ENCODE results near the gene RLF.
A peak's percentile ranks its signal among the peaks of the same experiment; 100 is the strongest.
"Not testable (repeated sequence)": the region's sequence is repeated elsewhere in the genome, so short reads cannot be mapped to it uniquely, and the experiment has no call there.

RLF gene

GRCh38 chr1:40174788-40175187, 13.6 kb downstream of the RLF start:
- DNase-seq: no peak

- not testable (repeated sequence) for DNase-seq
These were observed 15.8 kb downstream of the RLF start for GRCh38 chr1:40176989-40177388.

- no peak for DNase-seq
These were observed 17.0 kb downstream of the RLF start for GRCh38 chr1:40178200-40178599.

- no peak for DNase-seq
These were observed 18.4 kb downstream of the RLF start for GRCh38 chr1:40179496-40180089.

DNA sequence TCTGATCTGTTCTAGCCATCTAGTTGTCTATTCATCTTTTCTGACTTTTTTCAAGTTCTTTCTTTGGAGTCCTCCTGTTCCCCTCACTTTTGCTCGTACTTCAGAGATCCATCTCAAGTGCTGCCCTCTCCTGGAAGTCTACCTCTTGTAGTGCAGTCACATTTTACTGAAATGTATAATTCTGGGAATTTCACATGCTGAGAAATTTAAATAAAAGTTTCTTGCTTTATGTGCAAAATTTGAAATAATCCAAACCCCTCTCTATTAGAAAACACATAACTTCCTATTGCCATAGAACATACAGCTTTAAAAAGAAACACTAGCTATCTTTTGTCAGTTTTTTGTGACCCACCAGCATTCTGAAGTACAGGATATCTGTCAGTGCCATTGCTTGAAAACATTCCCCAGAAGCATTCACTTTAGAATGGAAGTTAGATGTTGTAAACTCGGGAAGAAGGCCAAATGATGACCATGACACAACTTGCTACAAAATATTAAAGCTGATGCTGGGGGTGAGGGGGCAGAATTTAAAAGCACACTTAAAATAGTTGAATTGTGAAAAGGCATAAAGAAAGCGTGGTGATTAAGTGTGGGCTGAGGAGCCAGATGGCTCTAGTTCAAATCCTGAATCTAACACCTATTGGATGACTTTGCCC, 22.0 kb downstream of the RLF start:
- no peak for DNase-seq

DNA sequence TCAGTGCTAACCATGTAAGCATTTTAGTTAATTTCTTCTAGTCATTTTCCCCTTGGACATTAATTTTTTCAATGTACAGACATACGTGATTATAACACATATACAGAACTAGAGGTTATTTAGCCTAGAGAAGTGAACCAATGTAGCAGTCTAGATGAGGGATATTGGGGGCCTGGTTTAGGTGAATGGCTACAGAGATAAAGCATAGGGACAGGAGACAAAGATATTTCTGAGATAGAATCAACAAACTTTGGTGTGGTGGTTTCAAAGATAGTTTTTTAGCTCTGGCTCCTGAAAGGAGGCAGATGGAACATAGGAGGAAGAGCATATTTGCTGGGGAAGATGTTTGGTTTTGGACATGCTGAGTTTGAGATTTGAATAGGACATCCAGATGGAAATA, 23.0 kb downstream of the RLF start:
- DNase-seq: no peak

GRCh38 chr1:40185951-40186864, 25.0 kb downstream of the RLF start:
- peak; percentile 98 for DNase-seq

GRCh38 chr1:40187399-40187798, 26.2 kb downstream of the RLF start:
- DNase-seq: no peak

DNA sequence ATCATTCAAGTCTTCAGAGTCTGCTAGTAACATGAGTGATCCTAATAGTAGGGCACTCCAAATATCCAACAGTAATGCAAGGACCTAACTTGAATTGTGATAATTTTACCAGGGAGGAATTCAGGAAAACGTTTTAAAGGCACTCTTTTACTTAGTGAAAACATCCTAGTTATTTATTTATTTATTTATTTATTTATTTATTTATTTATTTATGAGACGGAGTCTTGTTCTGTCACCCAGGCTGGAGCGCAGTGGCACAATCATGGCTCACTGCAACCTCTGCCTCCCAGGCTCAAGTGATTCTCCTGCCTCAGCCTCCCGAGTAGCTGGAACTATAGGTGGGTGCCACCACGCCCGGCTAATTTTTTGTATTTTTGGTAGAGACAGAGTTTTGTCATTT, 33.5 kb downstream of the RLF start:
- DNase-seq: not testable (repeated sequence)

DNA sequence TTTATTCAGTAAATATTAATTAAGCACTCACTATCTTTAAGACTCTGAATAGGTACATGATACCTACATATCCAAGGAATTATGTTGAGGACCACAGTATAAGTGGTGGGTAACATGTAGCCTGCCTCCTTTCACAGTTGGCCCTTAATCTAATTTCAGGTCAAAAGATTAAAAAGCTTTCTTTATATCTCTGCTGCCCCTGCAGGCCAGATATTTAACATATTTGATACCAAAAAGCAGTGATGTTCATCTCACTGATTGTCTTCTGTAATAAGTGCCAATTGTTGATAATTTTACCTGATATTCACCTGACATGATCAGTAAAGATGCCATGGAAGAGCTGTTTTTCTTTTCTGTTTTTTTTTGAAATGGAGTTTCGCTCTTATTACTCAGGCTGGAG, 36.5 kb downstream of the RLF start:
- no peak for DNase-seq

DNA sequence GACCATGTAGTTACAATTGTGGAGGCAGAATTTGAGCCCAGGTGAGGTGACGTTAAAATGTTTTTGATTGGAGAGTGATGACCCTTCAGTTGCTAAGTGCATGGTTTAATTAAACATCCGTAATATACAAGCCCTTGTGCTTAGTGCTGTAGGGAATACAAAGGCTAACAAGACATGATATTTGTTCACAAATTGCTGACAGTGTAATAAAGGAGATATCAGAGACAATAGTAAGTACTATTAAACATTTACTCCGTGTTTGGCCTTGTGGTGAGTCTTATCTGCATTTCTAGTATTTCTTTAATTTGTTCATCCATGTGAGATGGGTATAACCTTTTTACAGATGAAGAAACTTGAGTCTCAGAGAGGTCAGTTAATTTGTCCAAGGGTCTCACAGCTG, 37.9 kb downstream of the RLF start:
- DNase-seq: no peak

DNA sequence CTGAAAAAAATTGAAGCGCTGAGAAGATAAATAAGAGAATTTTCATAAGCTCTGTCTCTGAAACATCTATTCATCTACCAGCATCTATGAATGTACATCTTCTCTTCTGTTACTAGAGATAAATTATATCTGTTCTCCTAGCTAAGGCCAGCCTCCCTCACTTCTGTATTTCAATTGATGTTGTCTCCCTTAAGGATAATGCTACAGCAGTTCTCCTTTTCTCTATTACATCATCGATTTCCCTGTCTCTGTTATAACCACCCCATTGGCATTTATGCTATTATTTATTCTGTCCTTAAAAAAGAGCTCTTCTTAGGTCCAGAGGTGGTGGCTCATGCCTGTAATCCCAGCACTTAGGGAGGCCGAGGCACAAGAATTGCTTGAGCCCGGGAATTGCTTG, 43.7 kb downstream of the RLF start:
- no peak for DNase-seq

DNA sequence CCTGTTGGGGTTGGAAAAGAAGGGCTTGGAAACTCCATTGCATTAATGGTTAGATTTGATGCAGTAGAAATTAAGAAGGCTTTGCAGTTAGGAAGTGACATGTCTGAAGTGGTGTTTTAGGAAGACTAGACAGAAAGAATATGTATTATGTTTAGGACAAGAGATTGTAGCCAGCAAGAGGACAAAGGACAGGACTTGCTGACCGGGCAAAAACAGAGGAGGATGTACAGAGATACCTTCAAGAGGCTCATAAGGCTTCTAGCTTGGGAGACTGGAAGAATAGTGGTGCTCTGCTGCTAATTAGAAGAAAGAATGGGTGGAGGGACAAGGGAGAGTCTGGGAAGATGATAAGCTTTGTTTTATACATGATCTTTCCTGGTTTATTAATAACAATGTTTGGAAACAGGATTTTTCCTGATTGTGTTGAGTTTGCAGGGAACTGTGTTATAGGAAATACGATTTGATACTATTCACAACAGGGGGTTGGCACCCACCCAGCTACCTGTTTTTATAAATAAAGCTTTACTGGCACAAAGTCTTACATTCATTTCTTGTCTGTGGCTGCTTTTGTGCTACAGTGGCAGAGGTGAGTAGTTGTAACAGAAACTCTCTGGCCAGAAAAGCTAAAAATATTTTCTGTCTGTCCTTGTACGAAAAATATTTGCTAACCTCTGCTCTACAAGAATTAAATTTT, 49.5 kb downstream of the RLF start:
- DNase-seq: no peak

DNA sequence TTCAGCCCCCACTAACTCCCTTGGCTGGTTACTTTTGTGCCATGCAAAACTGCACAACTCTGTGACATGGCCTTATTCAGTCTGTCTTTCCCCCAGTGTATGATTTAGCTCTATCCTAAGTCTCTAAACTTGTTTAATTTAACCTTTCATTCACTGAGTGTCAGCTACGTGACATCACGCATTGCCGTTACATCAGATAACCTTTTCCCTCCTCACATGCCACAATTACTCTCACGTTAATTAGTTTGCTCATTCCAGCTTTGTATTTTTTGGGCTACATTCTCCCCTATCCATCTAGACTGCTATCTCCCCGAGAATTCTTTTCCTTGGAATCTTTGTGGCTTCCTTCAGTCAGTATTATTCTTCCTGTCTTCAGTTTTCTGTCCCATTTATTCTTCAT, 57.1 kb downstream of the RLF start:
- no peak for DNase-seq

DNA sequence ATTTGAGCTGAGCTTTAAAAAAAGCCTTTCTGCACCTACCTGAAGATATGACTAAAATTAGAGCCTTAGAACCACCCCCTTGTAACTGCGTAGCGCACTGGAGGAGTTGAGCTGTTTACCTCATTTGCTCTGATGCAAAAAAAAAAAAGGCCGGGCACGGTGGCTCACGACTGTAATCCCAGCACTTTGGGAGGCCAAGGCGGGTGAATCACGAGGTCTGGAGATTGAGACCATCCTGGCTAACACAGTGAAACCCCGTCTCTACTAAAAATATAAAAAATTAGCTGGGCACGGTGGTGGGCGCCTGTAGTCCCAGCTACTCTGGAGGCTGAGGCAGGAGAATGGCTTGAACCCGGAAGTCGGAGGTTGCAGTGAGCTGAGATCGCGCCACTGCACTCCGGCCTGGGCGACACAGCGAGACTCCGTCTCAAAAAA, 60.3 kb downstream of the RLF start:
- DNase-seq: not testable (repeated sequence)

GRCh38 chr1:40221977-40222772, 61.0 kb downstream of the RLF start:
- DNase-seq: no peak

DNA sequence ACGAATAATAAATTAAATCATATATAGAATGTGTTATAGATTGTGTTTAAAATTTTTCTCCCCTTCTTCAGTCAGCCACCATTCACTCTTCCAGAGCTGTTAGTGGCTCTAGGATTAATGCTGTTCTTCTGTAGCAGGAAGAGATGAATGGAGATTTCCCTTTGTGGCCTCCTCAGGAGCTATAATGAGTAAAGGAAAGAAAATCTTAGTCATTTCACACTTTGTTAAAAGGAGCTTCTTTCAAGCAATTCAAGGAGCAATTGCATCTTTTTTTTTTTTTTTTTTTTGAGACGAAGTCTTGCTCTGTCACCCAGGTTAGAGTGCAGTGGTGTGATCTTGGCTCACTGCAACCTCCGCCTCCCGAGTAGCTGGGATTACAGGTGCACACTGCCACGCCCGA, 62.9 kb downstream of the RLF start:
- no peak for DNase-seq

GRCh38 chr1:40226192-40226591, 65.0 kb downstream of the RLF start:
- DNase-seq: no peak

- DNase-seq: no peak
These were observed 71.3 kb downstream of the RLF start for GRCh38 chr1:40232444-40232843.

- no peak for DNase-seq
These were observed 78.4 kb downstream of the RLF start for GRCh38 chr1:40239626-40240025.

GRCh38 chr1:40240390-40240789, 79.2 kb downstream of the RLF start:
- DNase-seq: no peak

- no peak for DNase-seq
These were observed 80.2 kb downstream of the RLF start for GRCh38 chr1:40241362-40241761.

DNA sequence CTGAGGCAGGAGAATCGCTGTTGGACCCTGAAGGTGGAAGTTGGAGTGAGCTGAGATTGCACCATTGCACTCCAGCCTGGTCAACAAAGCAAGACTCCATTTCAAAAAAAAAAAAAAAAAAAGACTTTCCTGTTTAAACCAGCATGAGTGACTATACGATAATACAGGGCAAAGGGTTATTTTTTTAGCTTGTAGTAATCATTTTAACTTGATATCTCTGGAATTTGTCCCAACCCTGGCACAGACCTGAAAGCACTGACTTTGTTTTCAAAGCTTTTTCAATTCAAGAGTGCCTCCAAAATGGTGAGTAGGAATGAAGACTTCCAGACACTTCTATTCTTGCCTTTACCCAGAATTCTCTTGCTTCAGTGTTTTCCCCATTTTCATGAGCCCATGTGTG, 82.2 kb downstream of the RLF start:
- no peak for DNase-seq
